ENCODE measurements around the gene DOCK10. TPM values are rescaled to one million over a fixed set of nuclear protein-coding genes. Genes with fewer than 3 reads are reported as not detected.

The DOCK10 gene
- total and polyA plus RNA-seq, 10 of the 15 experiments (the other 5 are each of a cell fraction or from before 2014, with no cell fraction given): 16.9 to 120 (median 85.5) TPM

GRCh38 chr2:224909885-224910573, 132.2 kb downstream of the DOCK10 start (continued):
- TF ChIP-seq NRF1 (conservative IDR thresholded peaks at IDR 0.05; ENCODE audit: low read depth, low read length) (no peak), NFXL1 (IDR thresholded peaks at IDR 0.05; ENCODE audit: borderline replicate concordance) (no peak), EED (IDR thresholded peaks at IDR 0.05; ENCODE audit: low read depth) (no peak), SUPT20H (IDR thresholded peaks at IDR 0.05; ENCODE audit: borderline replicate concordance, control insufficient read depth, low read depth, low read length) (no peak), BMI1 (IDR thresholded peaks at IDR 0.05; ENCODE audit: borderline replicate concordance) (peak; percentile 92), RAD21 (IDR thresholded peaks at IDR 0.05; ENCODE audit: insufficient read depth, low read depth, low read length) (no peak), RCOR1 (conservative IDR thresholded peaks at IDR 0.05; ENCODE audit: low read depth, low read length) (no peak), BCL11A (IDR thresholded peaks at IDR 0.05; ENCODE audit: low read depth, low read length) (no peak), BHLHE40 (IDR thresholded peaks at IDR 0.05; ENCODE audit: borderline replicate concordance in 1 of 2, low read depth in 2 of 2, low read length in 1 of 2) (peak; percentile 65 to 72; a peak in 3 of 4 replicates), E2F4 (IDR thresholded peaks at IDR 0.05; ENCODE audit: low read depth, low read length) (no peak), TAF1 (IDR thresholded peaks at IDR 0.05; ENCODE audit: borderline replicate concordance, low read depth, low read length) (no peak), POU2F2 (IDR thresholded peaks at IDR 0.05; ENCODE audit: borderline replicate concordance, low read depth, low read length) (no peak), ZNF207 (IDR thresholded peaks at IDR 0.05; ENCODE audit: borderline replicate concordance) (no peak), EGR1 (IDR thresholded peaks at IDR 0.05; ENCODE audit: borderline replicate concordance in 1 of 2, low read depth in 2 of 2, low read length in 2 of 2) (no peak), ATF7 (IDR thresholded peaks at IDR 0.05; ENCODE audit: low read depth) (peak; percentile 57), BCLAF1 (IDR thresholded peaks at IDR 0.05) (no peak)
